ENCODE results near the gene SF1.

- TF ChIP-seq CTCF (IDR thresholded peaks at IDR 0.05) (no peak), POLR2A (IDR thresholded peaks at IDR 0.05; ENCODE audit: low read depth) (no peak)
Observed at GRCh38 chr11:64786308-64786707, 8.0 kb upstream of the SF1 start.

Data from esophagus muscularis mucosa (tissue), 3 donors.